Measurements from ENCODE around the gene MAOB. TPM values are rescaled to one million over a fixed set of nuclear protein-coding genes. Genes with fewer than 3 reads are reported as not detected.

Gene MAOB
- total RNA-seq, 1 donor from 2014 or later = 0.93 TPM

DNA sequence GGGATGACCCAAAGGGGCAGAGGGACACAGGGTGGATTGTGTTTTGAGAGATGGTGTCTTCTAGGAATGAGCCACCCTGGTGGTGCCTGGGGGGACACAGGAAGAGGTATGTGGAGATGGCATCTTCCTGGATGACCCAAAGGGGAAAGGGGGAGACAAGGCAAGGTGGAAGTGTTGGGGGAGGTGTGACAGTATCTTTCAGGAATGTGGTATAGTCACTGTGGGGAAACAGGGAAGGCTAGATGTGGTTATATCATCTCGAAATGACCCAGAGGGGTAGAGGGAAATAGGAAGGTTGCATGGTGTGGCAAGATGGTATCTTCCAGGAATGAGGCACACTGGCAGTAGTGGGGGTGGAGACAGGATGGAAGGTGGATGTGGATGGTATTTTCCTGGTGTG lies 163.3 kb downstream of the MAOB start:
- Mint-ChIP-seq H3K27ac (no peak overlapping the region), H3K27me3 (no peaks in the 10 kb centered on the region), H3K36me3 (ENCODE audit: insufficient read depth) (peaks cover 6% of the 10 kb centered on the region), H3K4me3 (ENCODE audit: low read depth) (no peak overlapping the region), H3K9me3 (ENCODE audit: low read depth) (peaks cover 20% of the 10 kb centered on the region), H3K4me1 (ENCODE audit: low read depth) (no peaks in the 10 kb centered on the region)
- TF ChIP-seq, protein P1, sequence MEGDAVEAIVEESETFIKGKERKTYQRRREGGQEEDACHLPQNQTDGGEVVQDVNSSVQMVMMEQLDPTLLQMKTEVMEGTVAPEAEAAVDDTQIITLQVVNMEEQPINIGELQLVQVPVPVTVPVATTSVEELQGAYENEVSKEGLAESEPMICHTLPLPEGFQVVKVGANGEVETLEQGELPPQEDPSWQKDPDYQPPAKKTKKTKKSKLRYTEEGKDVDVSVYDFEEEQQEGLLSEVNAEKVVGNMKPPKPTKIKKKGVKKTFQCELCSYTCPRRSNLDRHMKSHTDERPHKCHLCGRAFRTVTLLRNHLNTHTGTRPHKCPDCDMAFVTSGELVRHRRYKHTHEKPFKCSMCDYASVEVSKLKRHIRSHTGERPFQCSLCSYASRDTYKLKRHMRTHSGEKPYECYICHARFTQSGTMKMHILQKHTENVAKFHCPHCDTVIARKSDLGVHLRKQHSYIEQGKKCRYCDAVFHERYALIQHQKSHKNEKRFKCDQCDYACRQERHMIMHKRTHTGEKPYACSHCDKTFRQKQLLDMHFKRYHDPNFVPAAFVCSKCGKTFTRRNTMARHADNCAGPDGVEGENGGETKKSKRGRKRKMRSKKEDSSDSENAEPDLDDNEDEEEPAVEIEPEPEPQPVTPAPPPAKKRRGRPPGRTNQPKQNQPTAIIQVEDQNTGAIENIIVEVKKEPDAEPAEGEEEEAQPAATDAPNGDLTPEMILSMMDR (IDR thresholded peaks at IDR 0.05; ENCODE audit: unreplicated experiment) = no peak
- DNase-seq (ENCODE audit: low spot score, unreplicated experiment) = no peak

DNA sequence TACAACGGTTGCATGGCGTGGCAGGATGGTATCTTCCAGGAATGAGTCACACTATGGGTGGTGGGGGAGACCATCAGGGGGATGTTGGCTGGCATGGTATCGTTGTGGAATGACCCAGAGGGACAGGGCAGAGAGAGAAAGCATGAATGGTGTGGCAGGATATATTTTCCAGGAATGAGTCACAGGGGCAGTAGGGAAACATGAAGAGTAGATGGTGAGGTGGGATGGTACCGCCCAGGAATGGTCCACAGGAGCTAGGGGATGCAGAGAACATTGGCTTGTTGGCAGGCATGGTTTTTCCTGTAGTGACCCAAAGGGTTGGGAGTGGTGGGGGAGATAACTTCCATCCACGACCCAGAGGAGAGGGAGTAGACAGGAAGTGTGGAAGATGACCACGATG lies 163.7 kb downstream of the MAOB start:
- peaks cover 16% of the 10 kb centered on the region for H3K9me3 Mint-ChIP-seq (ENCODE audit: low read depth)
- H3K27me3 Mint-ChIP-seq = no peaks in the 10 kb centered on the region

DNA sequence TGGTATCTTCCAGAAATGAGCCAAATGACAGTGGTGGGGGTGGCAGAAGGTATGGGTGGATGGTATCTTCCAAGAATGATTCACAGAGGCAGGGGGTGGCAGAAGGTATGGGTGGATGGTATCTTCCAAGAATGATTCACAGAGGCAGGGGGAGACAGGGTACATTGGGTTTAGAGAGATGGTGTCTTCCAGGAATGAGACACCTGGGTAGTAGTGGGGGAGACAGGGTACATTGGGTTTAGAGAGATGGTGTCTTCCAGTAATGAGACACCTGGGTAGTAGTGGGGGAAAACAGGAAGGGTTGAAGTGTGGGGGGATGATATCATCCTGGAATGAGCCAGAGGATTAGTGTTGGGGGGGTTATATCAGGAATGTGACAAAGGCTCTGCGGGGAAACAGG lies 164.2 kb downstream of the MAOB start:
- H3K36me3 Mint-ChIP-seq (ENCODE audit: insufficient read depth) = peaks cover 4% of the 10 kb centered on the region
- DNase-seq (ENCODE audit: low spot score, unreplicated experiment) = no peak
- H3K4me1 Mint-ChIP-seq (ENCODE audit: low read depth) = no peaks in the 10 kb centered on the region
- no peaks in the 10 kb centered on the region for H3K27me3 Mint-ChIP-seq
- TF ChIP-seq, protein P1 (IDR thresholded peaks at IDR 0.05; ENCODE audit: unreplicated experiment) = no peak
- H3K9me3 Mint-ChIP-seq (ENCODE audit: low read depth) = peaks cover 14% of the 10 kb centered on the region
- H3K27ac Mint-ChIP-seq = no peak overlapping the region
- H3K4me3 Mint-ChIP-seq (ENCODE audit: low read depth) = no peak overlapping the region

More for the DNA sequence above, 163.7 kb downstream of the MAOB start:
- H3K27ac Mint-ChIP-seq = no peak overlapping the region
- peaks cover 5% of the 10 kb centered on the region for H3K36me3 Mint-ChIP-seq (ENCODE audit: insufficient read depth)
- no peak overlapping the region for H3K4me3 Mint-ChIP-seq (ENCODE audit: low read depth)
- no peak for DNase-seq (ENCODE audit: low spot score, unreplicated experiment)
- no peaks in the 10 kb centered on the region for H3K4me1 Mint-ChIP-seq (ENCODE audit: low read depth)
- TF ChIP-seq, protein P1 (IDR thresholded peaks at IDR 0.05; ENCODE audit: unreplicated experiment) = no peak

DNA sequence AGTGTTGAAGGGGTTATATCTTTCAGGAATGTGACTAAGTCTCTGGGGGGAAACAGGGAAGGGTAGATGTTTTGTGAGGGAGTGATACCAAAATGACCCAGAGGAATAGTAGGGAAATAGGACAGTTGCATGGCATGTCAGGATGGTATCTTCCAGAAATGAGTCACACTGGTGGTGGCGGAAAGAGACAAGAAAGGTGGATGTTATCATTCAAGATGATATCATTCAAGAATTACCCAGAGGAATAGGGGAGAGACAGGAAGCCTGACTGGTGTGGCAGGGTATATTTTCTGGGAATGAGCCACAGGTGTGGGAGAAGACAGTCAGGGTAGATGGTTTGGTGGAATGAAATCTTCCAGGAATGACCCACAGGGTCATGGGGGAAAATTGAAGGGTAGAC lies 165.1 kb downstream of the MAOB start:
- no peak overlapping the region for H3K27ac Mint-ChIP-seq
- H3K4me1 Mint-ChIP-seq (ENCODE audit: low read depth) = no peaks in the 10 kb centered on the region
- no peaks in the 10 kb centered on the region for H3K27me3 Mint-ChIP-seq
- no peak for DNase-seq (ENCODE audit: low spot score, unreplicated experiment)
- H3K9me3 Mint-ChIP-seq (ENCODE audit: low read depth) = peaks cover 15% of the 10 kb centered on the region
- peaks cover 7% of the 10 kb centered on the region for H3K36me3 Mint-ChIP-seq (ENCODE audit: insufficient read depth)
- no peak overlapping the region for H3K4me3 Mint-ChIP-seq (ENCODE audit: low read depth)
- TF ChIP-seq, protein P1 (IDR thresholded peaks at IDR 0.05; ENCODE audit: unreplicated experiment) = no peak

DNA sequence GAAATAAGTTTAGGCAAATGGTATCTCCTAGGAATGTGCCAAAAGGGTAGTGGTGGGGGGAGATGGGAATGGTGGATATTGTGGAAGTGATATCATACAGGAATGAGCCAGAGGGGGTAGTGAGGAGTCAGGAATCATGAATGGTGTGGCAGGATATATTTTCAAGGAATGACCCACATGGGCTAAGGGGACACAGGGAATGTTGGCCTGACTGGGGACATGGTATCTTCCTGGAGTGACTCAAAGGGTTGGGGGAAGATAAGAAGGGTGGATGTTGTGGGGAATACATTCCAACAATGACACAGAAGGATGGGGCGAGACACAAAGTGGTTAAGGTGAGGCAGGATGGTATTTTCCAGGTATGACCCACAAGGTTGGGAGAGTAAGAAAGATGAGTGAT lies 165.6 kb downstream of the MAOB start:
- Mint-ChIP-seq H3K9me3 (ENCODE audit: low read depth) (peaks cover 10% of the 10 kb centered on the region), H3K4me3 (ENCODE audit: low read depth) (no peak overlapping the region), H3K27ac (no peak overlapping the region), H3K36me3 (ENCODE audit: insufficient read depth) (peaks cover 6% of the 10 kb centered on the region), H3K27me3 (no peaks in the 10 kb centered on the region), H3K4me1 (ENCODE audit: low read depth) (no peaks in the 10 kb centered on the region)
- DNase-seq (ENCODE audit: low spot score, unreplicated experiment) = no peak
- TF ChIP-seq, protein P1 (IDR thresholded peaks at IDR 0.05; ENCODE audit: unreplicated experiment) = no peak

Other genes with a start within 250 kb of the MAOB start
- 12.0 and 12.5 TPM in 2 replicates for gene MAOA, start 226.2 kb downstream of the MAOB start, total RNA-seq
- not detected in 2 replicates for gene NDP, start 90.9 kb upstream of the MAOB start, total RNA-seq